ENCODE measurements around the gene ATP5F1B. TPM values are rescaled to one million over a fixed set of nuclear protein-coding genes. Genes with fewer than 3 reads are reported as not detected.

ATP5F1B gene
- polyA plus RNA-seq, 1 of the 3 experiments (the other 2 are of a cell fraction): 762 TPM

DNA sequence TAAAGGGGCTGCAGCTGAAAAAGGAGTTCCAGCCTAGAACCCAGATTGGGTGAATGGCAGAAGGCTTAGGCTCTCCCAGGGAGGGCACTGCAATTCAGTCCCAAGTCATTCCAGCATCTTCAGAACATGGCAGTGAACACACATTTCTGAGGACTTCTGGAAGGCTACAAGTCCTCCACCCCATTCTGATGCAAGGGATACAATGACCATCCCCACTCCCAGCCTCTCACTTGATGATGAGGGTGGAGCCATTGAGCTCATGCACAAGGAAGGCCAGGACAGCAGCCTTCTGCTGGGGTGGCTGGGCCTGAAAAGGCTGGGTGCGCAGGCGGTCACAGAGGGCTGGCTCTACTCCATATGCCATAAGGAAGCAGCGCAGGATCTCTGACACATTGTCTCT is 41.4 kb downstream of the ATP5F1B start:
- H2AFZ ChIP-seq (ENCODE audit: low read depth): no peak overlapping the region
- H3K36me3 ChIP-seq (replicated peaks in 1 of 2; ENCODE audit: control insufficient read depth in 1 of 2, insufficient read depth in 2 of 2, low read length in 1 of 2): peaks cover 54 to 78% of the 10 kb centered on the region in 2 experiments
- no peaks in the 10 kb centered on the region for H3K9me3 ChIP-seq
- TF ChIP-seq, protein P1, sequence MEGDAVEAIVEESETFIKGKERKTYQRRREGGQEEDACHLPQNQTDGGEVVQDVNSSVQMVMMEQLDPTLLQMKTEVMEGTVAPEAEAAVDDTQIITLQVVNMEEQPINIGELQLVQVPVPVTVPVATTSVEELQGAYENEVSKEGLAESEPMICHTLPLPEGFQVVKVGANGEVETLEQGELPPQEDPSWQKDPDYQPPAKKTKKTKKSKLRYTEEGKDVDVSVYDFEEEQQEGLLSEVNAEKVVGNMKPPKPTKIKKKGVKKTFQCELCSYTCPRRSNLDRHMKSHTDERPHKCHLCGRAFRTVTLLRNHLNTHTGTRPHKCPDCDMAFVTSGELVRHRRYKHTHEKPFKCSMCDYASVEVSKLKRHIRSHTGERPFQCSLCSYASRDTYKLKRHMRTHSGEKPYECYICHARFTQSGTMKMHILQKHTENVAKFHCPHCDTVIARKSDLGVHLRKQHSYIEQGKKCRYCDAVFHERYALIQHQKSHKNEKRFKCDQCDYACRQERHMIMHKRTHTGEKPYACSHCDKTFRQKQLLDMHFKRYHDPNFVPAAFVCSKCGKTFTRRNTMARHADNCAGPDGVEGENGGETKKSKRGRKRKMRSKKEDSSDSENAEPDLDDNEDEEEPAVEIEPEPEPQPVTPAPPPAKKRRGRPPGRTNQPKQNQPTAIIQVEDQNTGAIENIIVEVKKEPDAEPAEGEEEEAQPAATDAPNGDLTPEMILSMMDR (IDR thresholded peaks at IDR 0.05): no peak
- no peak for TF ChIP-seq POLR2AphosphoS5 (IDR thresholded peaks at IDR 0.05; ENCODE audit: low read depth, low read length)
- no peak for TF ChIP-seq FOSL2 (IDR thresholded peaks at IDR 0.05; ENCODE audit: borderline replicate concordance, low read depth)
- no peak for TF ChIP-seq FOXJ3 (CRISPR knock-in tag; IDR thresholded peaks at IDR 0.05)
- TF ChIP-seq MEF2A (IDR thresholded peaks at IDR 0.05; ENCODE audit: borderline replicate concordance, low read depth): no peak
- TF ChIP-seq, protein P2, sequence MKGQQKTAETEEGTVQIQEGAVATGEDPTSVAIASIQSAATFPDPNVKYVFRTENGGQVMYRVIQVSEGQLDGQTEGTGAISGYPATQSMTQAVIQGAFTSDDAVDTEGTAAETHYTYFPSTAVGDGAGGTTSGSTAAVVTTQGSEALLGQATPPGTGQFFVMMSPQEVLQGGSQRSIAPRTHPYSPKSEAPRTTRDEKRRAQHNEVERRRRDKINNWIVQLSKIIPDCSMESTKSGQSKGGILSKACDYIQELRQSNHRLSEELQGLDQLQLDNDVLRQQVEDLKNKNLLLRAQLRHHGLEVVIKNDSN (IDR thresholded peaks at IDR 0.05; ENCODE audit: borderline replicate concordance, low read depth): no peak
- TF ChIP-seq, protein P3, sequence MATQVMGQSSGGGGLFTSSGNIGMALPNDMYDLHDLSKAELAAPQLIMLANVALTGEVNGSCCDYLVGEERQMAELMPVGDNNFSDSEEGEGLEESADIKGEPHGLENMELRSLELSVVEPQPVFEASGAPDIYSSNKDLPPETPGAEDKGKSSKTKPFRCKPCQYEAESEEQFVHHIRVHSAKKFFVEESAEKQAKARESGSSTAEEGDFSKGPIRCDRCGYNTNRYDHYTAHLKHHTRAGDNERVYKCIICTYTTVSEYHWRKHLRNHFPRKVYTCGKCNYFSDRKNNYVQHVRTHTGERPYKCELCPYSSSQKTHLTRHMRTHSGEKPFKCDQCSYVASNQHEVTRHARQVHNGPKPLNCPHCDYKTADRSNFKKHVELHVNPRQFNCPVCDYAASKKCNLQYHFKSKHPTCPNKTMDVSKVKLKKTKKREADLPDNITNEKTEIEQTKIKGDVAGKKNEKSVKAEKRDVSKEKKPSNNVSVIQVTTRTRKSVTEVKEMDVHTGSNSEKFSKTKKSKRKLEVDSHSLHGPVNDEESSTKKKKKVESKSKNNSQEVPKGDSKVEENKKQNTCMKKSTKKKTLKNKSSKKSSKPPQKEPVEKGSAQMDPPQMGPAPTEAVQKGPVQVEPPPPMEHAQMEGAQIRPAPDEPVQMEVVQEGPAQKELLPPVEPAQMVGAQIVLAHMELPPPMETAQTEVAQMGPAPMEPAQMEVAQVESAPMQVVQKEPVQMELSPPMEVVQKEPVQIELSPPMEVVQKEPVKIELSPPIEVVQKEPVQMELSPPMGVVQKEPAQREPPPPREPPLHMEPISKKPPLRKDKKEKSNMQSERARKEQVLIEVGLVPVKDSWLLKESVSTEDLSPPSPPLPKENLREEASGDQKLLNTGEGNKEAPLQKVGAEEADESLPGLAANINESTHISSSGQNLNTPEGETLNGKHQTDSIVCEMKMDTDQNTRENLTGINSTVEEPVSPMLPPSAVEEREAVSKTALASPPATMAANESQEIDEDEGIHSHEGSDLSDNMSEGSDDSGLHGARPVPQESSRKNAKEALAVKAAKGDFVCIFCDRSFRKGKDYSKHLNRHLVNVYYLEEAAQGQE (IDR thresholded peaks at IDR 0.05; ENCODE audit: low read depth, low read length): no peak
- no peak for TF ChIP-seq TEAD4 (IDR thresholded peaks at IDR 0.05; ENCODE audit: borderline replicate concordance, insufficient read depth)
- TF ChIP-seq JUND (IDR thresholded peaks at IDR 0.05): no peak
- no peak for TF ChIP-seq SIN3A (IDR thresholded peaks at IDR 0.05; ENCODE audit: borderline replicate concordance, low read depth, low read length)
- TF ChIP-seq RCOR1 (IDR thresholded peaks at IDR 0.05; ENCODE audit: low read length): no peak
- TF ChIP-seq YY1 (IDR thresholded peaks at IDR 0.05; ENCODE audit: low read depth): no peak
- ChIA-PET CTCF (interaction anchor here (4.2 to 4.3 kb wide), 2 partner anchors 32 to 90 kb away, joined by 16 to 34 read pairs; no protein-coding TSS in a partner anchor), POLR2A (no interaction called here)
- H3K9ac ChIP-seq: no peak overlapping the region
- H3K79me2 ChIP-seq (ENCODE audit: insufficient read depth): no peaks in the 10 kb centered on the region
- no peak overlapping the region for H3K27ac ChIP-seq (ENCODE audit: low read depth in 2 of 2, low read length in 1 of 2)
- H3K4me3 ChIP-seq (ENCODE audit: low read depth in 2 of 2, low read length in 1 of 2): no peak overlapping the region
- no peaks in the 10 kb centered on the region for H4K20me1 ChIP-seq (ENCODE audit: insufficient read depth)
- 100% methylated on average over 1 of the region's 3 CpGs for WGBS (ENCODE audit: low lambda C conversion rate)
- DNase-seq: no peak
- peaks cover 10% of the 10 kb centered on the region for H3F3A ChIP-seq (replicated peaks; ENCODE audit: insufficient read depth)
- H3K4me1 ChIP-seq (ENCODE audit: control insufficient read depth in 1 of 2, insufficient read depth in 2 of 2, low read depth in 1 of 2, low read length in 1 of 2): no peaks in the 10 kb centered on the region
- no peak overlapping the region for H3K4me2 ChIP-seq
- H3K9me2 ChIP-seq: no peaks in the 10 kb centered on the region
- no peaks in the 10 kb centered on the region for H3K27me3 ChIP-seq (ENCODE audit: insufficient read depth)
